HUDEP-2 (cell line): ENCODE measurements around the gene CSNK1G1.

Experiments
- DNase-seq, 76 experiments: peaks; one replicate each; lab custom pipeline; 2025; ENCODE audit not compliant: unreplicated experiment in 76 of 76; lab: John Stamatoyannopoulos, UW

CSNK1G1 gene

DNA sequence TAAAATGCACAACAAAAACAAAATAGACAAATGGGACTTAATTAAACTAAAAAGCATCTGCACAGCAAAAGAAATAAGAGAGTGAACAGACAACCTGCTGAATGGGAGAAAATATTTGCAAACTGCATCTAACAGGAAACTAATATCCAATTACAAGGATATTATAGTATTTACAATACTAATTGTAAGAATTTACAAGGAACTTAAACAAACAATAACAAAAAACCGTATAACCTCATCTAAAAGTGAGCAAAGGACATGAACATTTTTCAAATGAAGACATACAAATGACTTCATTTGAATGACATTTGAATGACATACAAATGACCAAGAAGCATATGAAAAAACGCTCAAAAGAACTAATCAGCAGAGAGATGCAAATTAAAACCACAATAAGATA lies 66.4 kb downstream of the CSNK1G1 start:
- DNase-seq = no peak

DNA sequence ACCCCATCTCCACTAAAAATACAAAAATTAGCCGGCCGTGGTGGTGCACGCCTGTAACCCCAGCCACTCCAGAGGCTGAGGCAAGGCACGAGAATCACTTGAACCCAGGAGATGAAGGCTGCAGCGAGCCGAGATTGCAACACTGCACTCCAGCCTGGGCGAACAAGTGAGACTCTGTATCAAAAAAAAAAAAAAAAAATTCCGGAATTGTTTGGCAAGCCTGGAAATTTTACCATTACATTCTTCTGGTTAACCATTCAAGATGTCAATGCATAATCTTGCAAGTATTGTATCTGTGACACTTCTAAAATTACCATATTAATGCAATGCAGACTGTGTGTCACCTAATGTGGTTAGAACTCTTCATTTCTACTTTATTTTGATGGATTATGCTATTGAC lies 67.0 kb downstream of the CSNK1G1 start:
- no peak for DNase-seq

DNA sequence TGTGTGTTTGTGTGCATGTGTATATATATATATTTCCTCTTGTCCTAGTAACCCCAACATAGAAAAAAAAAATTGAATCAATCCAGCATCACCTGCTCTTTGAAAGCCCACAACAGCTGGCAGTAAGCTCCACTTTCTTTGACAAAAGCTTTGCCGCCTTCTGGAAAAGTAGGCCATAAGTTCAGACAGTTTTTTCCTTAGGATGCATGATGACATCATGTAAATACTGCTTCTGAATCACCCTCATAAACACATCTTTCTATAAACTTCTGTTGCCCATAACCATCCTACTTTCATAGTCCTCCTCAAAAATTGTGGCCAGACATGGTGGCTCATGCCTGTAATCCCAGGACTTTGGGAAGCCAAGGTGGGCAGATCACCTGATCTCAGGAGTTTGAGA lies 67.4 kb downstream of the CSNK1G1 start:
- no peak for DNase-seq

DNA sequence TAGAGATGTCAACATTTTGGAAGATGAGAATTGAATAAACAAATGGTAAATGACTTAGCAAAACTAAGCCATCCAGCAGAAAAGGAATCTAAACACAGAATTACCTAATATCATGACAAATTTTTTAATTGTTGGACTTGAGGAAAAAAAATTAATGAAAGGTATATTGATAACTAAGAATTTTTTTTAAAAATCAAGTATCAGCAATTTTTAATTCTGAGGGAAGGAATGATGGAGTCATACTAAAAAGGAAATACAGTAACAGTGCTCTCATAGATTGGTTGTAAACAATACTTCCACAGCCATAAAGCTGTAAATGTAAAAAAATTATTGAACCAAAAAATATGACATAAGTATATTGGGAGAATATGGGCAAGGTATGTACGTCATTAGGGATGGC lies 68.0 kb downstream of the CSNK1G1 start:
- no peak for DNase-seq

DNA sequence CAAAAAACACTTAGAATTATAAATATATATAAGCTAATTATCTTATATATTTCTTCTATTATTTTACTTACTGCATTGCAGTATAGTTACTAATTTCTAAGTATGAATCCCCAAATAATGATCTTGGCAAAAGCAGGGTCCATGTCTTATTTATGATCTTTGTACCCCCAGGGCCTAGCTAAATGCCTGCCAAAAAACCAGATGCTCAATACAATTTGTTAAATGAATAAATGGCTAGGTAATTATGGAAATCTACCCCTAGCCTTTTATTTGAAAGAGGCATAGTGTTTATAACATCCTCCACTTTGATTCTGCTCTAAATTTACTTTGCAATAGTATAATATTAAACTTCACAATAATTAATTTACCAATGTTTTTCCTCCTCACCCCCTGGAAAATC lies 69.5 kb downstream of the CSNK1G1 start:
- DNase-seq = no peak

DNA sequence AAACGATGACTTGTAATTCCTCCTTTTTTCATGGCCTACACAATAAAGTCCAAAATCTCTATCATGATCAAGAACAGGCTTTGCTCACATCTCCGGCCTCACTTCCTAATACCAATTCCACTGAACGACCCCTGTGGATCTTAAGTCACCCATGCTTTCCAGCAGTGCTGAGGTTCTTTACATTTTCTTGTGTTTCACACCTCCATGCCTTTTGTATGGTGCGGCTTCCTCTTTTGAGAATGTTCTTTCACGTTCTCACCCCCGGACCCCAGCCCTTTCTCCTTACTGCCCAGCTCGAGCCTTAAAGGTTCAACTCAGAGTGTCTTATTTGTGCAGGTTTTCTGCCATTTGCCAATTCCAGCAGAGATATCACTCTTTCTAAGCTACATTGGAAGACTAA lies 70.1 kb downstream of the CSNK1G1 start:
- no peak for DNase-seq

DNA sequence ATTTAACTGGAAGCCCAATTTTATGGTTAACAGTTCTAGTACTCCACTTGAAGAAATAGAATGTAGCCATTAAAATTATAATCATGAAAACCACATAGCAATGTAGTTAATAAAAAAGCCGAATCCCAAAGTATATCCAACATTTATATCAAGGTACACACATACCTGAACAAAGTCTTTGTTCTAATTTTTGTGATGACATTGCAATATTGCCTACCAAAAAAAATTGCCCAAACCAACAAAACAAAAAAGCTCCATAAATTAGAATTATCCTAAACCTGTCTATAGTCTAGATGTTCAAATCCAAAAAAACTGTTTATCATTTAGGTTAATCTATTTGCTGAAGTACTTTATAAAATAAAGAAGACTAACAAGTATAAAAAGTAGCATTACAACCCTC lies 70.8 kb downstream of the CSNK1G1 start:
- no peak for DNase-seq

DNA sequence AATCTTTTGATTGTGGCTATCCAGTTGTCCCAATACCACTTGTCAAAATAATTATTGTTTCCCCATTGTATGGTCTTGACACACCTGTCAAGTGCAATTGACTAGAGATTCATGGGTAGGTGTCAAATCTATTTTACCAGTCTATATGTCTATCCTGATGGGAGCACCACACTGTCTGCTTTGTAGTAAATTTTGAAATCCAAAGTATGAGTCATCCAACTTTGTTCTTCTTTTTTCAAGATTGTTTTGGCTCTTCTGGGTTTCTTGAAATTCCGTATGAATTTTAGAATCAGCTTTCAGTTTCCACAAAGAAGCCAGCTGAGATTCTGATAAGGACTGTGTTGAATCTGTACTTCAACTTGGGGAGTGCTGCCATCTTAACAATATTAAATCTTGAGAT lies 71.9 kb downstream of the CSNK1G1 start:
- no peak for DNase-seq

DNA sequence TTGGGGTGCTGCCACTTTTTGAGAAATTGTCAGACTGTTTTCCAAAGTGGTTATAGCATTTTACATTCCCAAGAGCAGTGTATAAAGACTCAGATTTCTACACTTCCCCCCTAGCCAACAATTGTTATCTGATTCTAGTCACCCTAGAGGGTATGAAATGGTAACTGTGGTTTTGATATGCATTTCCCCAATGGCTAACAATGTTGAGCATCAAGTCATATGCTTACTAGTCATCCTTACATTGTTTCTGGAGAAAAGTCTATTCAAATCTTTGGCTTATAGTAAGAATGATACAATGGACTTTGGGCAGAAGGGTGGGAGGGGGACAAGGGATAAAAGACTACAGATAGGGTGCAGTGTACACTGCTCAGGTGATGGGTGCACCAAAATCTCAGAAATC lies 73.3 kb downstream of the CSNK1G1 start:
- no peak for DNase-seq

DNA sequence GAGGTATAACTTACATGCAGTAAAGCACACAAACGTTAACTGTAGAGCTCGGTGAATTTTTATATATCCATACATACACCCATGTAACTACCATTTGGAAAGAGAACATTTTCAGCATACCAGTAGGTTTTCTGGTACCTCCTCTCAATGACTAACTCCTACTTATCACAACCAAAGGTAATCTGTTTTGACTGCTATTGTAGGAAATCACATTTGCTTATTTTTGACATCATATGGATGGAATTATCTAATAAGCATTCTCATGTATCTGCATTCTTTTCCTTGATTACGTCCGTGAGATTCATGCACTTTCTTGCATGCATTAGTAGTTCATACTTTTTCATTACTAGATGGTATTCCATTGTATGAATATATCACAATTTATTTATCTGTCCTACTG lies 76.8 kb downstream of the CSNK1G1 start:
- DNase-seq = no peak

DNA sequence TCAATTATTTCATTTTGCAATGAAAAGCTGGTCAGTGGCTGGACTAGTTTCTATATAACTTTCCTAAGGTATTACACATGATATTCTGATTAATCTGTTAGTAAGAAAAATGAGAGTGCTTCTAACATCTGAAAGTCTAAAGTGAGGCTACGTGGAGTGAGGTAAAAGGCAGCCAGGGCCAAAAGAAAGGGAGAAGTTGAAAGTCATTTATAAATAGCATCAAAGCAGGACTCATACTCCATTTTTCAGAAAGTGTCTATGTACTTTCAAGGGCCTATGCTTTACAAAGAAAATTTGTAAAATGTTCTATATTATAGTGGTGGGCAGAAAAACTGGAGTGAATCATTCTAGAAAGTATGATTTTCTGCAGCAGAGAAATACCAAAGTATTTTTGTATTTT lies 80.0 kb downstream of the CSNK1G1 start:
- no peak for DNase-seq

DNA sequence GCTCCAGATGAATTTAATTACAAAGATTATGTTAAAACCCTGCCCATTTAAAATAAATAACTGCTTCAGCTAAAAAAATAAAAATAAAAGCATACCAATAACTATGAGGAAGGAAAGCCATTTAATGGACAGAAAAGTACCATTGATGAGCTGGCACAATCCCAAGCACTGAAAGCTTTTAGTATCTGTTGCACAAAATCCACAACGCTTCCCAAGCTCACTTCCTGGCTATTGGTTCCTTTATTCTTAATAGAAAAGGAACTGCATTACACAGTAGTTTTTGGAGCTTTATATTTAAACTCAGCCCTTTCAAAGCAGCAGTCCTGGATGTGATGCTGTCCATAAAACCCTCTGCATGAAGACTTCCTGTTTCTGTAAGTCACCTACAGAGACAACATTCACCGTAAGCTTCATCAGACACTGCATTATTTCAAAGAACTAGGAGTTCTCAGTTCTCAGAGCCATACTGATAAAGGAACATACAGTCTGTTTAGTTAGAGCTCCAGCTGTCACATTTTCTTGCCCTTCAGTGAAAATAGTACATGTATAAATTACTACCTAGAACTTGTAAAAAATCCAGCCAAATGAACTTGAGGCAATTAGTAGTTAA lies 81.5 kb downstream of the CSNK1G1 start:
- no peak for DNase-seq

DNA sequence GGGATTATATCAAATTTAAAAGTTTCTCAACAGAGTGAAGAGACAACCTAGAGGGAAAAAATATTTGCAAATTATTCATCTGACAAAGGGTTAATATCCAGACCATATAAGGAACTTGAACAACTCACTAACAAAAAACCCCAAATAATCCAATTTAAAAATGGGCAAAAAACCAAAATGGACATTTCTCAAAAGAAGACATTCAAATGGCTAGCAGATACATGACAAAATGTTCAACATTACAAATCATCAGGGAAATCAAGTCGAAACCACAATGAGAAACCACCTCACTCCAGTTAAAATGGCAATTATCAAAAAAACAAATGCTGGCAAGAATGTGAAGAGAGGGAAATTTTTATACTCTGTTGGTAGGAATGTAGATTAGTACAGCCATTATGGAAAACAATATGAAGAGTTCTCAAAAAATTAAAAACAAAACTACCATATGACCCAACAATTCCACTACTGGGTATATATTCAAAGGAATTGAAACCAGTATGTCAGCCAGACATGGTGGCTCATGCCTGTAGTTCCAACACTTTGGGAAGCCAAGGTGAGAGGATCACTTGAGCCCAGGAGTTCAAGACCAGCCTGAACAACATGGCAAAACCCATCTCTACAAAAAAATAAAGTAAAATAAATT lies 88.5 kb downstream of the CSNK1G1 start:
- DNase-seq = no peak

DNA sequence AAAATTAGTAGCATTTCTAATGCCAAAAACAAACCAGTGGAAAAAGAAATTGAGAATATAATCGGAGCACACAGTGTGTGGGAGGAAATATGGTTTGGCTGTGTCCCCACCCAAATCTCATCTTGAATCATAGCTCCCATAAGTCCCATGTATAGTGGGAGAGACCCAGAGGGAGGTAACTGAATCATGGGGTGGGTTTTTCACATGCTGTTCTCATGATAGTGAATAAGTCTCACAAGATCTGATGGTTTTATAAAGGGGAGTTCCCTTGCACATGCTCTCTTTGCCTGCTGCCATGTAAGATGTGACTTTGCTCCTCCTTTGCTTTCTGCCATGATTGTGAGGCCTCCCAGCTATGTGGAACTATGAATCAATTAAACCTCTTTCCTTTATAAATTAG lies 90.8 kb downstream of the CSNK1G1 start:
- DNase-seq = peak in 5 of 76 experiments; percentile 2 to 47 (median 33)

DNA sequence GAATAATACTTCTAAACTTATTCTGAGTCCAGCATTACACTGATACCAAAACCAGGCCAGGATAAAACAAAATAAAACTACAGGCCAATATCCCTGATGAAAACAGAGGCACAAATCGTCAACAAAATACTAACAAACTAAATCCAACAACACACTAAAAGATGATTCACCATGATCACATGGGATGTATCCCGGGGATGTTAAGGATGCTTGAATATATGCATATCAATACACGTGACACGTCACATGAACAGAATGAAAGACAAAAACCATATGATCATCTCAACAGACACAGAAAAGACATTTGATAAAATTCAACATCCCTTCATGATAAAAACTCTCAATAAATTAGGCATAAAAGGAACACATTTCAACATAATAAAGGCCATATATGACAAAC lies 91.5 kb downstream of the CSNK1G1 start:
- no peak for DNase-seq

DNA sequence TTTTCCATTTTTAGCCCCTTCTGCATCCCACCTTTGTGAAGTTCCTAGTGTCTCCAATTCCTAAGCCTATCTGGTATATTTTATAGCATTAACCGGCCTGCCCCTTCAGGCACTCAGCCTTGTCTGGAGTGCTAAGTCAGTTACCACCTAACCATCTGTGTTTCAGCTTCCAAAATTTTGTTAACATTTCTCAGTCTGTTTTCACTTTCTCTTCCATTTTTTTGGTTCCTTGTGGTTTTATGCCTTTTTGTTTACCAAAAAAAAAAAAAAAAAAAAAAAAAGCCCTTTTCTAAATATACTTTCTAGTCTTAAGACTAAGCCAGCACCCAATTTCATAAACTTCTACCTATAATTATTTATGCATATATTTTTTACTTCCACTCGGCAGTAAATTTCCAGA lies 92.4 kb downstream of the CSNK1G1 start:
- no peak for DNase-seq

DNA sequence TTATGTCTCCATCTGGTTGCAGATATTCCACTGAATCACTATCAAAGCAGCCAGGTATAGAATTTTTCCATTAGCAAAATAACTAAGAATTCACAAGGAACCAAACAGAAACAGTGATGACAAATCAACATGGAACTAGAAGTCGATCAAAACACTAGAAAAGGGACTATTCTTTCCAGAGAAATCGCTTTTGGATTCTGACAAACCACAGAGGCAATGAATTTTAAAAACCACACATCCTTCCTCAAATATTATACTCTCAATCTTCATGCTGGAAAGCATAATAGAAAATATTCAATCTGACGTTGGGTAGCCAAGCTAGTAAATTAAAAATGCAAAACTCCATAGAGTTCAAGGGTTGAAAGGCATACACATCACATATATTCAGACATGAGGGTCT lies 99.9 kb downstream of the CSNK1G1 start:
- DNase-seq = no peak

DNA sequence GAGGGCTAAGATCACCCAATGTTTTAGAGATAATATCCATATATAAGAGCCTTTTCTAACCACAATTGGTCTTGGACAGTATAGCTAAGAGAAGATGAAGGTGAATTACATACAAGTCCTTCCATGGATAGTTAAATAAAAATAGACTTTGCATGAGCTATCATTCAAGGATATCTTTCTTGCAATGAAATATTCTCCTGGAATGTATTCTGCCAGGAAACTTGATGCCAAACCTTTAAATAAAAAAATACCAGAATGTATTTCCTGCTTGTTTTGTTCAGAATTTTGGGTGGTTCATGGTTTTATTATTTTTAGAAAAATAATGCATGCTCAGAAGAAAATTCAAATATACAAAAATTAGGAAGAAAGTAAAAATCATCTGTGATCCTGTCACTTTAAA lies 104.3 kb downstream of the CSNK1G1 start:
- DNase-seq = no peak

DNA sequence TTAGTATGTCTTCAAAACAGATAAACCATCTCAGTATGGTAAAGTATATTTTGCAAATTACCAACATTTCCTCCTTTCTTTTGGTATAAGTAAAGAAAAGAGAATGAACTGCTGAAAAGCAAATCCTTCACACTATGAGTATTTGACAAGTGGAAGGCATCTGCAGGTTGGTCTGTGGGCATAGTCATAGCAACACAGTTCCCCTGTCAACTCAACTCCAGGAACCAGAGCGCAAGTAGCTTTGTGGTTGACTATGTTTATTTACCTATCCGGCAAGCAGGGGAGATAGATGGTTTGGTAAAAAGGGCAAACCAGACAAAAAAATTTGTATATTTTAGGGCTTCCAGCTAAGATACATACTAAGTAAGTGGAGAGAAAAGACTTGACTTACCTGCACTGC lies 104.9 kb downstream of the CSNK1G1 start:
- DNase-seq = no peak

DNA sequence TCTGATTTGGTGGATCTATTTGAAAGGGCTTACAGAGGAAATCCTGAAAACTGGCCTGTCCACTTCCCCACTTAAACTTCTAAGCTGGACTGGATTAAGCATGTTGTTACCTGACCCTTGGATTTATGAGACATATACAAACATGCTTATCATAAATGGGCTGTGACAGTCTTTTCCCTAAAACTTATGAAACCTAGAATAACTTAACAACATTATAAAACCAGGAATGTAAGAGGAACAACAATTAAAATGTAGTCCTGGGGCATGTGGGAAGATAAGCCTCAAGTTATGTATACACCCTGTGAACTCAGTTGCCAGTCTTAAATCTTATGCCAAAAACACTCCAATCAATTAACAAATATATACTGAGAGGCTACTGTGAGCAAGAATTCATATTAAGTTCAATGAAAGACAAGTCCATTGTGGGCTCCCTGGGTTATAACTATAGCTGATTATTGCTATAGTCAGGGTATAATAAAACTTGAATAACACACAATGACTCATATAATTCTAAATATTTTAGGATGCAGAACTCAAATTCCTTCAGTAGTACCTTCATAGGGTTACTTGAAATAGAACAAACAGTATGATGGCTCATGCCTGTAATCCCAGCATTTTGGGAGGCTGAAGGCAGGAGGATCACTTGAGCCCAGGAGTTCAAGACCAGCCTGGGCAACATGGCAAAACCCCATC lies 105.9 kb downstream of the CSNK1G1 start:
- DNase-seq = no peak

DNA sequence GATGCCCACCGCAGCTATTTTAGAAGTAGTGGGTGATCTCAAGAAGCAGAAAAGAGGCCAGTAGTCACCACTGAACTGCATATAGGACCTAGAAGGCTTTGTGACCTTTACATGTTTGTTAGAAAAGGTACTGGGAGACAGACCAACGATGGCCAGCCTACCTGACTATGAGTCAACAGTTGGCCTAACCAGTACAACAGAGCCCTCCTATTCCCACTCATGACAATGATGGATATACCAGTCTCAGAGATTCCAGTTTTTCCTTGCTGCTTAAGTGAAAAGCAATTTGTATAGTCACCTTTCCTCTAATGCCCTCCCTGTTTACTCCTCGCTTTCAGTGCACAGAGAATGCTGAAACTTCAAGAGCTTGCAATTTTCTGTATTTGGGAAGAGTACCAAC lies 106.6 kb downstream of the CSNK1G1 start:
- no peak for DNase-seq

DNA sequence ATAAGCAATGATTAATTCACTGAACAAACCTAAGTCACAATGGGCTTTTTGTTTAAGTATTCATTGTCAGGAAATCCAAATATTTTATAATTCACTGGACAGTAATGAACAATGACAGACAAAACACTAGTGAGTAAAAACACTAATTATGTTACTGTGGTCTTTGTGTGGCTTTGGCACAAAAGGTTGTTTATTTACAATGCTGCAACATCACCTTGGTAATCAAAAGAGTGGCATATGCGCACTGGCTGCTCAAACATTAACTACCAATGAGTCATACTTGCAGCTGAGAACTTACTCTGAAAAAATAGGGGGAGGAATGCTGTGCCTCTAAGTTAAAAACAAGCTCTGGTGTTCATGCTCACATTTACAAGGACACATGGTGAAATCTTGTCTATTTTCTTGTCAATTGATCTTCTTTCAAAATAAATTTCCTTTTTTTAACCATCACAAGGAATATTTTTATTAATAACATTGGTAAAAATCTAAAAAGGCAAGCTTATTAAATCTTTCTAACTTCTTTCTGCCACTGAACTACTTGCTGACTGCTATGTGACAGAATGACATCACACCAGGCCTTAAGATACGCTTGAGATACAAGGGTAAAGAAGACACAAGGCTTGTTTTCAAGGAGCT lies 107.9 kb downstream of the CSNK1G1 start:
- DNase-seq = peak in 24 of 76 experiments; percentile 6 to 68 (median 28)
